DMS153 (cell line): ENCODE results near the gene COL7A1.

Experiments used
- DNase-seq: peaks from one replicate; lab custom pipeline; 2025; lab: John Stamatoyannopoulos, UW

The COL7A1 gene

GRCh38 chr3:48591886-48592518 lies 3.1 kb downstream of the COL7A1 start:
- no peak for DNase-seq

GRCh38 chr3:48591436-48591835 lies 3.7 kb downstream of the COL7A1 start:
- no peak for DNase-seq

- no peak for DNase-seq
Measured at GRCh38 chr3:48588230-48588629, 6.9 kb downstream of the COL7A1 start.

- DNase-seq = no peak
Measured at GRCh38 chr3:48587686-48588085, 7.4 kb downstream of the COL7A1 start.

- DNase-seq = no peak
Measured at GRCh38 chr3:48585411-48585810, 9.7 kb downstream of the COL7A1 start.

GRCh38 chr3:48584836-48585235 lies 10.3 kb downstream of the COL7A1 start:
- DNase-seq = no peak

GRCh38 chr3:48581621-48582481 lies 13.3 kb downstream of the COL7A1 start:
- no peak for DNase-seq

- DNase-seq = no peak
Measured at GRCh38 chr3:48576647-48577046, 18.5 kb downstream of the COL7A1 start.

- no peak for DNase-seq
Measured at GRCh38 chr3:48575366-48575765, 19.8 kb downstream of the COL7A1 start.

GRCh38 chr3:48573973-48574585 lies 21.1 kb downstream of the COL7A1 start:
- DNase-seq = no peak

GRCh38 chr3:48572517-48572916 lies 22.6 kb downstream of the COL7A1 start:
- no peak for DNase-seq

- no peak for DNase-seq
Measured at GRCh38 chr3:48571938-48572337, 23.2 kb downstream of the COL7A1 start.

- no peak for DNase-seq
Measured at GRCh38 chr3:48569808-48570450, 25.2 kb downstream of the COL7A1 start.

- no peak for DNase-seq
Measured at GRCh38 chr3:48569400-48569799, 25.7 kb downstream of the COL7A1 start.

GRCh38 chr3:48568476-48568875 lies 26.7 kb downstream of the COL7A1 start:
- DNase-seq = no peak

- DNase-seq = no peak
Measured at GRCh38 chr3:48567500-48567899, 27.6 kb downstream of the COL7A1 start.

GRCh38 chr3:48567090-48567489 lies 28.0 kb downstream of the COL7A1 start:
- DNase-seq = no peak

- no peak for DNase-seq
Measured at GRCh38 chr3:48566401-48566760, 28.7 kb downstream of the COL7A1 start.

- DNase-seq = no peak
Measured at GRCh38 chr3:48565591-48566400, 29.3 kb downstream of the COL7A1 start.

- DNase-seq = no peak
Measured at GRCh38 chr3:48565186-48565585, 29.9 kb downstream of the COL7A1 start.

GRCh38 chr3:48564667-48565066 lies 30.5 kb downstream of the COL7A1 start:
- no peak for DNase-seq

- DNase-seq = no peak
Measured at GRCh38 chr3:48564022-48564421, 31.1 kb downstream of the COL7A1 start.
